PC-9 (cell line): ENCODE data around the gene PNISR. TPM values are rescaled to one million over a fixed set of nuclear protein-coding genes. Genes with fewer than 3 reads are reported as not detected.

ENCODE experiments used
- BruUV-seq: library from RNA; stranded (reverse); fragments of 400-500 nt; replicated peaks from 2 replicates; lab custom pipeline; 2021; lab: Mats Ljungman, UMichigan
- CTCF ChIA-PET: fragments of 300-600 bp; sonication (Branson Sonifier 250); formaldehyde crosslinking; loops from one replicate; lab custom pipeline; 2022; ENCODE audit warnings: antibody characterized with exemption; lab: Charles Lee
- POLR2A ChIA-PET: fragments of 300-600 bp; sonication (Branson Sonifier 250); formaldehyde crosslinking; loops from one replicate; lab custom pipeline; 2022; ENCODE audit warnings: antibody characterized with exemption; ENCODE audit not compliant: unreplicated experiment; lab: Charles Lee
- DNase-seq, 2 experiments: peaks; one replicate each; pipeline versions ENCODE4 v3.0.0 to v3.0.0-alpha.2; 2015 to 2022; ENCODE audit warnings: mixed read lengths in 1 of 2
- H2AFZ ChIP-seq: fragments of 200-600 bp; sonication (generic); 2 replicates; pipeline ENCODE4 v1.8.1; 2017; ENCODE audit warnings: antibody characterized with exemption
- H3F3A ChIP-seq: fragments of 200-600 bp; sonication (generic); 2 replicates; pipeline ENCODE4 v1.8.1; 2017; ENCODE audit warnings: antibody characterized with exemption, mild to moderate bottlenecking, low read depth; ENCODE audit not compliant: insufficient read depth
- H3K27ac ChIP-seq: fragments of 200-600 bp; sonication (generic); 2 replicates; pipeline ENCODE4 v1.6.1; 2016; ENCODE audit warnings: mixed run types
- H3K27me3 ChIP-seq: fragments of 200-600 bp; sonication (generic); 2 replicates; pipeline ENCODE4 v1.6.1; 2016; ENCODE audit warnings: low read depth, mixed run types; ENCODE audit not compliant: insufficient read depth
- H3K36me3 ChIP-seq: fragments of 200-600 bp; sonication (generic); 2 replicates; pipeline ENCODE4 v1.6.1; 2016; ENCODE audit warnings: low read depth, mixed run types
- H3K4me1 ChIP-seq: fragments of 200-600 bp; sonication (generic); replicated peaks from 2 replicates; pipeline ENCODE4 v1.6.1; 2016; ENCODE audit warnings: mixed run types; ENCODE audit not compliant: insufficient read depth
- H3K4me2 ChIP-seq: fragments of 200-600 bp; sonication (generic); 2 replicates; pipeline ENCODE4 v1.6.1; 2017; ENCODE audit warnings: mixed run types
- H3K4me3 ChIP-seq: fragments of 200-600 bp; sonication (generic); 2 replicates; pipeline ENCODE4 v1.6.1; 2016; ENCODE audit warnings: mixed run types
- H3K79me2 ChIP-seq: fragments of 200-600 bp; sonication (generic); 2 replicates; pipeline ENCODE4 v1.6.1; 2017; ENCODE audit warnings: low read depth, mixed run types
- H3K9me2 ChIP-seq: fragments of 200-600 bp; sonication (generic); 2 replicates; pipeline ENCODE4 v1.8.1; 2017; ENCODE audit warnings: mild to moderate bottlenecking; ENCODE audit not compliant: insufficient read depth
- H3K9me3 ChIP-seq: fragments of 200-600 bp; sonication (generic); 2 replicates; pipeline ENCODE4 v1.8.1; 2016; ENCODE audit warnings: low read depth; ENCODE audit not compliant: insufficient read depth
- H4K20me1 ChIP-seq: fragments of 200-600 bp; sonication (generic); 2 replicates; pipeline ENCODE4 v1.8.1; 2017; ENCODE audit not compliant: insufficient read depth
- CTCF ChIP-seq: fragments of 200-600 bp; sonication (generic); conservative IDR thresholded peaks from 2 replicates; pipeline ENCODE4 v1.6.1; 2017; ENCODE audit warnings: mixed run types, antibody characterized with exemption, mild to moderate bottlenecking, moderate library complexity
- EZH2 ChIP-seq: fragments of 200-600 bp; sonication (generic); IDR thresholded peaks from 2 replicates; pipeline ENCODE4 v1.8.0; 2017; ENCODE audit warnings: antibody characterized with exemption, low read depth
- intact Hi-C: fragments of 100-400 bp; cut with micrococcal nuclease; formaldehyde crosslinking; loops from one replicate; pipeline ENCODE4 v1.10.0; 2022; ENCODE audit not compliant: unreplicated experiment
- total RNA-seq: library from RNA; stranded (reverse); gene quantifications from 2 replicates; pipeline ENCODE4 v1.2.3, GENCODE V29; 2021

The PNISR gene
- total RNA-seq, 1 experiment from 2014 or later: 110 TPM

DNA sequence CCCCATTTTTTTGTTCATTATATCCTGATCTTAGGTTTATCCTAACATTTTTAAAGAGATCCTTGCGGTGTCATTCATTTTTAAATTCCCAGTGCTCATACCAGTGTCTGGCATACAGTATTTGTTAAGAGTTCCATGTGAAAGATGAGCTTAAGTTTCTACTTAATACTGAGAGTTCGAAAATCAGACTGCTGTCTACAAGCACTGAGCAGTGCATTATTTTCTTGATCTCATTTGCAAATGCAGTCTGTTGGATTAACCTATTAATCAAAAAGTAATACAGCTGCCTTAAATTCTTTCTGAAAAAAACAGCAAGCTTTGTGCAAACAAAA is 31.8 kb downstream of the PNISR start:
- peaks cover 11% of the 10 kb centered on the region; the same call in 1 of the 2 replicates for H3K79me2 ChIP-seq
- TF ChIP-seq EZH2: no peak
- TF ChIP-seq CTCF: no peak
- H3K4me3 ChIP-seq: peak overlapping the region; percentile 96
- peak overlapping the region; percentile 100 for H2AFZ ChIP-seq
- H3K4me1 ChIP-seq: peaks cover 10% of the 10 kb centered on the region; the same call in 1 of the 2 replicates
- DNase-seq: no peak
- H3F3A ChIP-seq: peaks cover 13% of the 10 kb centered on the region; the same call in 1 of the 2 replicates
- BruUV-seq: no TSS peak
- H4K20me1 ChIP-seq: no peaks in the 10 kb centered on the region
- intact Hi-C loops: loop anchor here (1.0 kb wide), 1 partner anchor 32 kb away; the partner anchor contains the start of gene PNISR
- no peaks in the 10 kb centered on the region; the same call in 1 of the 2 replicates for H3K36me3 ChIP-seq
- H3K9me3 ChIP-seq: no peaks in the 10 kb centered on the region
- POLR2A ChIA-PET: interaction anchor here (0.6 to 0.9 kb wide), 3 partner anchors 16 to 175 kb away, joined by 3 to 47 read pairs (median 7); partner anchors contain the start of gene PNISR
- CTCF ChIA-PET: interaction anchor here (0.7 to 0.9 kb wide), 3 partner anchors 59 to 467 kb away, joined by 4 to 9 read pairs (median 6); no protein-coding TSS in a partner anchor
- H3K4me2 ChIP-seq: peak overlapping the region; percentile 98
- H3K27me3 ChIP-seq: no peaks in the 10 kb centered on the region
- H3K27ac ChIP-seq: peak overlapping the region; percentile 76
- H3K9me2 ChIP-seq: no peaks in the 10 kb centered on the region

DNA sequence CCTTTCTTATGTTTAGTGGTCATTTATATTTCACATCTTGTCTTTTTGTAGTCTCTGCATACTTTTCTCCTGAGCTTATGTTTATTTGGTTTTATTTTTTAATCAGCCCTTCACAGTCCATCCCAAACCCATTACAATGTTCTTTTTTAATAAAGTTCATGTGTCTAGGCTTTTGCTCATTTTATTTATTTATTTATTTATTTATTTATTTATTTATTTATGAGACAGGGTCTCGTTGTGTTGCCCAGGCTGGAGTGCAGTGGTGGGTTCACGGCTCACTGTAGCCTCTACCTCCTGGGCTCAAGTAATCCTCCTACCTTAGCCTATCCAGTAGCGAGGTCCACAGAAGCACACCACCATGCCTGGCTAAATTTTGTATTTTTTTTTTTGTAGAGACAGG is 34.2 kb downstream of the PNISR start:
- intact Hi-C loops: no loop called here
- Histone ChIP-seq H3K27ac (no peak overlapping the region), H3K36me3 (no peaks in the 10 kb centered on the region), H3K4me2 (no peak overlapping the region), H3K9me3 (no peaks in the 10 kb centered on the region), H2AFZ (no peak overlapping the region), H3K4me3 (no peak overlapping the region), H3K27me3 (no peaks in the 10 kb centered on the region), H3K4me1 (peaks cover 10% of the 10 kb centered on the region; the same call in 1 of the 2 replicates), H3F3A (peaks cover 13% of the 10 kb centered on the region; the same call in 1 of the 2 replicates), H4K20me1 (no peaks in the 10 kb centered on the region), H3K79me2 (peaks cover 11% of the 10 kb centered on the region; the same call in 1 of the 2 replicates), H3K9me2 (no peaks in the 10 kb centered on the region)
- BruUV-seq: no TSS peak
- POLR2A ChIA-PET: interaction anchor here (0.7 kb wide), 1 partner anchor 13 kb away, joined by 4 read pairs; no protein-coding TSS in a partner anchor
- TF ChIP-seq EZH2 (no peak), CTCF (no peak)
- CTCF ChIA-PET: no interaction called here
- DNase-seq: no peak

DNA sequence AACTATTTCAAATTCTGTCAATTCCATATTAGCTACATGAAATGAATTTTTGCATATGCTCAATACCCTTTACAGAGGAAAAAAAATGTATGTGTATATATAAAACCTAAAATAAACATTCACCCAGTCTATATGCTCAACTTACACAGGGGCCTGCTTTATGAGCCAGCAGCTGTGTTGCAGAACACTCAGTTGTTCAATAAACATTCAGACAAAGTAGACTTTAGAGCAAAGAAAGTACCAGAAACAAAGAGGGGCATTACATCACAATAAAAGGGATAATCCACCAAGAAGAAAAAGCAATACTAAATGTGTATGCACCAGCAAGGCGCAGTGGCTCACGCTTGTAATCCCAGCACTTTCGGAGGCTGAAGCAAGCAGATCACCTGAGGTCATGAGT is 40.6 kb downstream of the PNISR start:
- Histone ChIP-seq H3K36me3 (no peaks in the 10 kb centered on the region), H3K4me2 (no peak overlapping the region), H3K4me1 (no peaks in the 10 kb centered on the region), H3K4me3 (no peak overlapping the region), H3K9me2 (no peaks in the 10 kb centered on the region), H3F3A (no peaks in the 10 kb centered on the region; the same call in 1 of the 2 replicates), H3K27ac (no peak overlapping the region), H3K79me2 (peaks cover 5% of the 10 kb centered on the region; the same call in 1 of the 2 replicates), H3K9me3 (no peaks in the 10 kb centered on the region), H4K20me1 (no peaks in the 10 kb centered on the region), H3K27me3 (no peaks in the 10 kb centered on the region), H2AFZ (no peak overlapping the region)
- intact Hi-C loops: no loop called here
- no TSS peak for BruUV-seq
- no peak for DNase-seq
- POLR2A ChIA-PET: no interaction called here
- CTCF ChIA-PET: no interaction called here
- TF ChIP-seq EZH2: no peak
- no peak for TF ChIP-seq CTCF
